K562 (cell line): ENCODE results near the gene COPB2. TPM values are rescaled to one million over a fixed set of nuclear protein-coding genes. Genes with fewer than 3 reads are reported as not detected.

Source experiments
- AFF4 ChIP-seq: sonication (generic); formaldehyde crosslinking; IDR thresholded peaks from 2 replicates; pipeline ENCODE4 v1.8.0; 2023; ENCODE audit warnings: mild to moderate bottlenecking, missing genetic modification reagents
- CBFA2T3 ChIP-seq: fragments of 450-650 bp; IDR thresholded peaks from 2 replicates; pipeline ENCODE4 v1.6.1; 2017
- CHCHD3 ChIP-seq: fragments of 250-450 bp; sonication (Bioruptor Pico); IDR thresholded peaks from 2 replicates; pipeline ENCODE4 v2.1.2; 2022; ENCODE audit warnings: mild to moderate bottlenecking
- FOXM1 ChIP-seq, 2 experiments: fragments of 450-650 bp in 1 of 2; sonication (generic) in 1 of 2; formaldehyde crosslinking in 1 of 2; IDR thresholded peaks; 2 replicates each; pipeline versions ENCODE4 v1.6.1 to v1.9.0; 2017 to 2022; ENCODE audit warnings: low read depth in 2 of 2, mild to moderate bottlenecking in 2 of 2, missing genetic modification reagents in 1 of 2, moderate library complexity in 1 of 2
- HIVEP1 ChIP-seq: fragments of 250-450 bp; sonication (Bioruptor Pico); IDR thresholded peaks from 2 replicates; pipeline ENCODE4 v1.4.0; 2020; ENCODE audit warnings: mild to moderate bottlenecking
- HNRNPUL1 ChIP-seq: fragments of 200-400 bp; formaldehyde crosslinking; IDR thresholded peaks from 2 replicates; pipeline ENCODE4 v1.6.1; 2017; ENCODE audit warnings: low read length
- L3MBTL2 ChIP-seq: fragments of 450-650 bp; IDR thresholded peaks from 2 replicates; pipeline ENCODE4 v1.6.1; 2016; ENCODE audit warnings: mild to moderate bottlenecking, moderate library complexity
- NFE2 ChIP-seq: IDR thresholded peaks from 2 replicates; pipeline ENCODE4 v1.6.1; 2014; ENCODE audit warnings: antibody characterized with exemption, low read depth
- NRF1 ChIP-seq, 2 experiments: fragments of 450-650 bp; IDR thresholded peaks in 1 of 2; conservative IDR thresholded peaks in 1 of 2; 2 replicates each; pipeline ENCODE4 v1.6.1; 2014; ENCODE audit warnings: mild to moderate bottlenecking in 2 of 2
- TBP ChIP-seq: optimal IDR thresholded peaks from 2 replicates; pipeline ENCODE3; 2011; ENCODE audit warnings: low read depth, low read length, improper control_type of control experiment
- WHSC1 ChIP-seq: IDR thresholded peaks from one replicate; pipeline ENCODE4 v1.6.1; 2012; ENCODE audit warnings: low read length, control low read depth, inconsistent platforms
- ZBTB17 ChIP-seq: fragments of 450-650 bp; formaldehyde crosslinking; IDR thresholded peaks from 2 replicates; pipeline ENCODE4 v1.4.0; 2020; ENCODE audit warnings: mild to moderate bottlenecking
- ZNF12 ChIP-seq: sonication (generic); formaldehyde crosslinking; IDR thresholded peaks from 2 replicates; pipeline ENCODE4 v1.4.0; 2020; ENCODE audit warnings: mild to moderate bottlenecking, missing genetic modification reagents
- polyA plus RNA-seq, 8 experiments: library from polyadenylated mRNA; depleted of rRNA in 4 of 8; stranded (reverse) in 5 of 8; unstranded in 3 of 8; fragments of >200 nt; fragmentation: Nextera tagmentation in 2 of 8; fragmentation: Illumina TruSeq in 1 of 8; extraction: Ambion mirVana in 2 of 8; extraction: Trizol in 1 of 8; gene quantifications; 2 replicates each; pipeline versions ENCODE4 v1.2.1 to v1.2.3, GENCODE V29; 2011 to 2014; ENCODE audit warnings: inconsistent platforms in 1 of 8, missing spikeins in 1 of 8
- total RNA-seq, 7 experiments: library from RNA; depleted of rRNA in 6 of 7; stranded (reverse); fragments of >200 nt in 6 of 7; fragmentation: Illumina TruSeq in 2 of 7; extraction: Trizol in 2 of 7; gene quantifications; 2 replicates each; pipeline versions ENCODE4 v1.2.1 to v1.2.3, GENCODE V29; 2011 to 2021; ENCODE audit warnings: low replicate concordance in 1 of 7
- TF ChIP-seq, protein P1 (sequence below): fragments of 250-450 bp; sonication (Bioruptor Pico); IDR thresholded peaks from 2 replicates; pipeline ENCODE4 v1.5.0; 2021

COPB2 gene
- total and polyA plus RNA-seq, 9 of the 15 experiments (the other 6 are each of a cell fraction or from before 2014, with no cell fraction given) = 64.3 to 189 (median 130) TPM

- TF ChIP-seq, protein P1, sequence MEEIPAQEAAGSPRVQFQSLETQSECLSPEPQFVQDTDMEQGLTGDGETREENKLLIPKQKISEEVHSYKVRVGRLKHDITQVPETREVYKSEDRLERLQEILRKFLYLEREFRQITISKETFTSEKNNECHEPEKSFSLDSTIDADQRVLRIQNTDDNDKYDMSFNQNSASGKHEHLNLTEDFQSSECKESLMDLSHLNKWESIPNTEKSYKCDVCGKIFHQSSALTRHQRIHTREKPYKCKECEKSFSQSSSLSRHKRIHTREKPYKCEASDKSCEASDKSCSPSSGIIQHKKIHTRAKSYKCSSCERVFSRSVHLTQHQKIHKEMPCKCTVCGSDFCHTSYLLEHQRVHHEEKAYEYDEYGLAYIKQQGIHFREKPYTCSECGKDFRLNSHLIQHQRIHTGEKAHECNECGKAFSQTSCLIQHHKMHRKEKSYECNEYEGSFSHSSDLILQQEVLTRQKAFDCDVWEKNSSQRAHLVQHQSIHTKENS (CRISPR knock-in tag) = no peak
- TF ChIP-seq HIVEP1 (CRISPR knock-in tag) (no peak), NRF1 (conservative IDR thresholded peaks at IDR 0.05 in 1 of 2, IDR thresholded peaks at IDR 0.05 in 1 of 2) (peak; percentile 97 to 98), L3MBTL2 (peak; percentile 90), TBP (peak; percentile 80), WHSC1 (no peak), CHCHD3 (no peak), ZNF12 (CRISPR knock-in tag) (no peak), FOXM1 (IDR thresholded peaks at IDR 0.05; ENCODE audit: low read depth) (no peak), FOXM1 (CRISPR knock-in tag; IDR thresholded peaks at IDR 0.05; ENCODE audit: low read depth) (no peak), NFE2 (no peak; the same call in 1 of the 2 replicates), ZBTB17 (CRISPR knock-in tag) (peak; percentile 84; the same call in 1 of the 2 replicates), AFF4 (CRISPR knock-in tag) (peak; percentile 25; the same call in 1 of the 2 replicates), CBFA2T3 (no peak), HNRNPUL1 (no peak)
These were observed at the start of gene COPB2 (continued) for GRCh38 chr3:139389552-139390368.
